ENCODE data around the gene TNFSF8. TPM values are rescaled to one million over a fixed set of nuclear protein-coding genes. Genes with fewer than 3 reads are reported as not detected.
A peak's percentile ranks its signal among the peaks of the same experiment; 100 is the strongest.

The TNFSF8 gene
- polyA plus RNA-seq, 4 donors, result 0.46 to 0.70 (median 0.52) TPM

DNA sequence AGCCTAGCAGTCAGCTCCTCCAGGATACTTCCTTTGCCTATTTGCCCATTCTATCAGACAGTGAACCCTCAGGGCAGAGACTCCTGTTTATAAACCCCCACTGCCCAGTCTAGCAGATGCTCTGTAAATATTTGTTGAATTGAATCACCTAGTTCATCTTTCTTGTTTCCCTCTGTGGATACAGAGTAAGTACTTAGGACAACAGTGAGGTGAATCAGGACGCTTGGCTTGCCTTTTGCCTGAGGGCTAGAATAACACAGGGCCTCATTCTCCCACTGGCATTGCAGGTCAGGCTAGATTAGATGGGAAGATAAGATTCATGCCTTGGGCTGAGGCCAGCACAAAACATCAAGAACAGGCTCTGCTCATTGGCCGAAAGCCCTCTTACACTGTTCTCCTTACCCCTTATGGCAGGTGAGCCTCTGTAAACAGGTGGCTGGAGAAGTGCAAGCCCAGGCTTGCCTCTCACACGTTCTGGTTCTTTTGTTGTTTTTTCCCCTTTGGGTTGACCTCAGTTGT lies 22.2 kb downstream of the TNFSF8 start:
- DNase-seq (ENCODE audit: low read depth in 4 of 4, low spot score in 3 of 4), result no peak

DNA sequence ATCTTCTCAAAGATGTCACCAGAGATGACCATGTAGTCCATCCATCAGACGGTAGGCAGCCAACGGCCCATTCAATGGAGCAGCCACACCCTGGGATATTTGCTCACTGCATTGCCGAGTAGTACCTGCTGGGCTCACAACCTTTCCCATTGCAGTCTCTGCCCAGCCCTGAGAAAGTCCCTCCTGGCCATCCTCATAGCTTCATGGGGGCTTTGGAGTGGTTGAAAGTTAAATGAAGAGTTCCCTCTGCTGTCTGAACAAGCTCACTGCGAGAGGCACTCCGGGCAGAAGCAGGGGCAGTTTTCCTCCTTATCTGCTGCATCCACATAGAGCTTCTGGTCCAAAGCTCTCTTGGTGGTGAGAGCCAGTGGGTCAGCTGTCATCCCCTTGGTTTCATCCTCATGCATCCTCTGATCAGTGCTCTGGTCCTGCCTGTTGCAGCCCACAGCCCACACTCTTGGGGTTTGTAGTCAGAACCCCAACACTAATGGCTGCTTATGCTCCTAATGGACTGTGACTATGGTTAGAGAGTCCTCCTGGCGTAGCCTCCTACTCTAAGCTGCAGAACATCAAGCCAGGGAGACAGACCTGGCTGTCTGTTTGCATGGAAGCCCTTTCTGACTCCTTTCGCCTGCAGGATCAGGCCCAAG lies 23.3 kb downstream of the TNFSF8 start:
- DNase-seq (ENCODE audit: low read depth in 4 of 4, low spot score in 3 of 4), result peak in 1 of 4 donors; percentile 20

DNA sequence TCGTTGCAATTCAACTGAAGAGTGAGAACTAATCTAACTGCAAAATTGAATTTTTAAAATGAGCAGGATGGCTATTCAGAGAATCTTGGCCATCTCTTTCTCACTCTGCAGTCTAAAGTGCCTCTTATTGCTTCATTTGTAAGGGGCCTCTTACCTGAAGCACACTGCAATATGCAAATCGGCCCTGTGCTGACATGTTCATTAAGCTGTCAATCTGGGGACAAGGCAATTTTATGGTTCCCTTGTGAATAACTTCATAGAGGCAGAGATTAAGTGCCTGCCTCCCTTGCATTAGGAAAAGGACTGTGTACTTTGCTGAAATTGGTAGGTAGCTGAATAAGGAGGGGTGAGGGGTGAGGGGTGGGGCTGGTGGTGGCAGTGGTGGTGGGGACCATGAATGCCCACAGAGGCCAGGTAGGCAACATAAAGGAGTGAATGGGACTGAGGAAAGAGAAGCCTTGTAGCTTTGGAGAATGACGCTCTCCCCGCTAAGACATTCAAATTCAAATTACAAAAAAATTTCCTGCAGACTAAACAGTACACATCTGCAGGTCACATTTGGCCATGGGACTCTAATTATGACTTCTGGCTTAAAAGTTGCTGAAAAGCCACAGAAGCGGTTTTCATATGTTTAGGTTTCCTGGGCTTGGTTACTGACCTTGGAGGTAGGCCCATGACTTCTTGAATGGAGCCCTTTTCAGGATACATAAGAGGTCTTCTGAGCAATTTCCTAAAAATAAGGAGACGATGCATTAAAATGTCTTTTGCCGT lies 25.0 kb downstream of the TNFSF8 start:
- no peak for DNase-seq (ENCODE audit: low read depth in 4 of 4, low spot score in 3 of 4)

DNA sequence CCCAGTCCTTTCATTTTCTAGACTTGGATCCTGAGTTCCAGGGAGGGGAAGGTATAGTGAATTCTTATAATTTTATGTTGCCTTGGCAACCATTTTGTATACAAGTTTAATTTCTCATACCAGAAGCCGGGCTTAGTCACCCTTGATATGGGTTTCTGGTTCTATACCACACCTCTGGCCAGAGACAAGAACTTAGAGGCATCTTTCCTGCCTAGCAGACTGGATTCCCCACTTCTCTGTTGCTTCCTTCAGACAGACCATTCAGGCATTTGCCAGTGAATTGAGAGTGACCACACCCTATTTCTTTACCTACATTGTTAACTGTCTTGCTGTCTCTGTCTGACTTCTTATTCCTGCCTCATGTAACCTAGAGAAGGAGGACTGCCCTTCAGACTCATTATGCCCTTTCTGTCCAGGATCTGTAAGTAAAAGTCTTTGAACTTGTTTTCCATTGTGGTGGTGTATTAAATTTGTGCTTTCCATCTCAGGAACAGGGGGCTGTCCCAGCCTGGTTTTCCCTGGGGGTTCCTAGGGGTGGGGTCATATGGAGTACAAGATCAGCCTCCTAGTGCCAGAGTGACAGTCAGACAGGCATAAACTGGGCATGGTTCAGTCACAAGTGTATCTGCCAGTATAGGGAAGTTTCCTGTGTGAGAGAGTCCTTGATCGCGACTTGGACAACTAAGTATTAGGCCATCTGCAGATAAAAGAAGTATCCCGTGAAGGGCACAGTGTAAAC lies 27.4 kb downstream of the TNFSF8 start:
- DNase-seq (ENCODE audit: low read depth in 4 of 4, low spot score in 3 of 4), result no peak

DNA sequence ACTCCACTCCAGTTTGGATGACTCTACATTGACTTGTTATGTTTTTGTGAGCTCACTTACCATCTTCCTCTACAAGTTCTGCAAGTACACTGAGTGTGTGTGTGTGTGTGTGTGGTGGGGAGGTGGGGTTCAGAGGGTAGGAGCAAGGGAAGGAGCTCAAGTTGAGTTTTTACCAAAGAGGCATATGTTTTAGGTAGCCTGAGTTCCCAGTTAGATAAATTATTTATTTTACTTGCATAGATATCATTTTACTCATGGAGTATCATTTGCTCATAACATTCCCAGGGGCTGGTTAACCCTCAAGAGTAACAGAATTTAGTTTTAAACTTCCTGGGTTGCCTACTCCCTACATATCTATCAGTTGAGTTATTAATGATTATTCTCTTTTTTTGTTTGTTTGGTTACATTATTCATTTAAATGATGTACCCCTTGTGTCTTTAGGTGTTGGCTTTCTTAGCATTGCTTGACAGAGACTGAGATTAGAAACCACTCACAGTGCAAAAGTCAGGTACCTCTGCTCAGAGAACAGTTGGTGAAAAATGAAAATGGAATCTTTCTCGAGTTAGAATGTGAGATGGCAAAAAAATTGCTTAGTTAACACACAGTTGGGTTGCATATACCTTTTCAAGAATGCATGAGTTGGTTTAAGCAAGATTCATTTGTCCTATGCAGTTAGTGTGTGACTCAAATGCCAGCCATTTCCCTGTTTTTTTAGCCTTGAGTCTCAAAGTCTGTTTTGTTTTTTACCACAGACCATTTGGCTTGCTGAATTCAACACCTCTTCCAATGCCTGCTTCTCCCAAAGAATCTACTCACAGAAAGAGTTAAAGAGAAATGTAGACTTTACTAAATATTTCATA lies 29.2 kb downstream of the TNFSF8 start:
- no peak for DNase-seq (ENCODE audit: low read depth in 4 of 4, low spot score in 3 of 4)

DNA sequence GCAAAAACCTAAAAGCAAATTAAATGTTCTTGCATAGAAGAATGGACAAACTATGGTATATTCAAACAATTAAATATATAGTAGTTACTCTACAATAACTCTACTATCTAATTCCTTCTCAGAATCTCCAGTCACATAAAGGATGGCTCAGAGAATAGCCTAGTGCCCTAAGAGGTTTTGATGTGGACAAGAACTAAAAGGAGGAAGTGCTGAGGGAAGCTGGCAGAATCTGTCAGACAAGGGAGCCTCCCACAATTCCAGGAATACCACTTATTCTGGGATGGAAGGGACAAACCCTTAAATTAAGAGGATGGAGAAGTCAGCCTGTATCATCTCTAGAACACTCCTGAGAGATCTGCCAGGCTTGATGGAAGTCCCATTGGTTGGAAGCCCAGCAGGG lies 30.4 kb downstream of the TNFSF8 start:
- DNase-seq (ENCODE audit: low read depth in 4 of 4, low spot score in 3 of 4), result no peak

DNA sequence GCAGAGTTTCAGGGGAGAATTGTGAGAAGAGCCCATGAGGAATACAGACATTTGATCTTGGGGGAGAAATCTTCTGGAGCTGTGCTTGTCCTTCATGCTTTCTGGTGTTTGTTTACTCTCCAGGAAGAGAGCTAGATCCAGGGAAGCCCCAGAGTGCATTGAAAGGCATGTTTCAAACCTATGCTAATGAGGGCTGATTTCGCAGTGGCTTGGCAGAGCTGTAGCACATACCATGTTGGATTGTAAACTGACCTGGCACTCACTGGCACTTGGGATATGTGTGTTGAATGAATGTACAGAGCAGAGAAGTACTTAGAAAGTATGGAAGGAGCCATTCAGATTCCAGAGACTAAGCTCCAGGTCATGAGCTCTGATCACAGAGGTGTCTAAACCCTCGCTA lies 30.9 kb downstream of the TNFSF8 start:
- no peak for DNase-seq (ENCODE audit: low read depth in 4 of 4, low spot score in 3 of 4)

DNA sequence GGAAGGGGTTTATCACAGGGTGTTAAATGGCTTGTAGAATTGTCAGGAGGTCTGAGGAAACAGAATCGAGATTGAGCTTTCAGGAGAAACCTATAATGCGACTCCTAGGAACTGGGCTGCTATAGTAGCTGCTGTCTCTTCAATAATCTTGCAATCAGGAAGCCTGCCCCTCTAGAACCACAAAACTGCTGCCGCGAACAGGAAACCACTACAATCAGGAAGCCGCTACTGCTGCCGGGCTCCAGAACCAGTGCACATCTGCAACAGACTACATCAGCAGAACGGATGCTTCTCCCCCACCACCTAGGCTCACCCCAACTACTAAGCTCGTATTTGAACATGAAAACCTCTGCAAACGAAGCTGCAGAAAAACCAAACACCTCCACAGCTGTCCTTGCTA lies 31.6 kb downstream of the TNFSF8 start:
- DNase-seq (ENCODE audit: low read depth in 4 of 4, low spot score in 3 of 4), result no peak

DNA sequence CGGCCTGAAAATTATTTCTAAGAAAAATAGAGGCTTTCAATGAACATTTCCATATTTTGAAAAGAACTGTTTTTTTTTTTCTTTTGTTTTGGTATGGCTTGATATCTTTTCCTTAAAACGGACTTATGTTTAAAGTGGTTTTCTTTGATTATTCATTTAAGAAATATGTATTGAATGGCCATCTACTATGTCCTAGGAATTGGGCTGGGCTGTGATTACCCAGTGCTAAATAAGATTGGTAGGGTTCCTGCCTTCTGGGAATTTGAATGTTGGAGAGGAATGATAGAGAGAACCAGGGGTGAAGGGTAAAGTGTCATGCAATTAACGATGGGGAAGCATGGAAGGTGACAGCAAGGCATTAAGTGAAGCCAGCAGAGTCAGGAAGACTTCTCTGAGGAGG lies 33.2 kb downstream of the TNFSF8 start:
- no peak for DNase-seq (ENCODE audit: low read depth in 4 of 4, low spot score in 3 of 4)

DNA sequence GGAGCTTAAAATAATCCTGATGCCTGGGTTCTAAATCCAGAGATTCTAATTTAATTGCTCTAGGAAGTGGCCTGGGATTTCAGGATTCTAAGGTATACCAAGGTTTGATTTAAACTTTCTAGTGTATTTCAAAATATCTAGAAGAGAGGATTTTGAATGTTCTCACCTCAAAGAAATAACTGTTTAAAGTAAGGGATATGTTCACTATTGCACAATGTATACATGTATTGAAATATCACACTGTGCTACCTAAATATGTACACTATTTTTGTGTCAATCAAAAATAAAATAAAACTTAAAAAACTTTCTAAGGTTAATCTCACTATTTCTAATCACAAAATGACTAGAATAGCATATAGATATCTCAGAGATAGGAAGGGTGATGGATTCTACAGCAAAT lies 34.0 kb downstream of the TNFSF8 start:
- no peak for DNase-seq (ENCODE audit: low read depth in 4 of 4, low spot score in 3 of 4)

DNA sequence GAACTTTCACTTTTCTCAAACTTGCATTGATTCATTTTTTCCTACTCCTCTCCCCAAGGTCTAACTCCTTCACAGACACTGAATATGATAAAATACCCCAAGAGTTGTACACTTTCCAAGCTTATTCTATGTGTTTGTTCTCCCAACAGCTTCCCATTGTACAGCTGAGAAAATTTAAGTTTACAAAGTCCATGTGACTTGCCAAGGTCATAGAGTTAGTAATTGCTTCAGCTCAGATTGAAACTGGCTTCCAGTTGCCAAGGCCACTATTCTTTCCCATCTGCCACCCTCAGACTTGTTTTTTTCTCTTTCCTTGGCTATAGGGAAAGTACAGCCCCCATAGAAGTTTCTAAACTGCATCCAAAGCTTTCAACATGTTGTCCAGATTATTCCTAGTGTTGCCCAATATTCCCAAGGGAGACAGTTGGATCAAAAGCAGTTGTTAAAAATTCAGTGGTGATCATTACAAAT lies 34.8 kb downstream of the TNFSF8 start:
- no peak for DNase-seq (ENCODE audit: low read depth in 4 of 4, low spot score in 3 of 4)

DNA sequence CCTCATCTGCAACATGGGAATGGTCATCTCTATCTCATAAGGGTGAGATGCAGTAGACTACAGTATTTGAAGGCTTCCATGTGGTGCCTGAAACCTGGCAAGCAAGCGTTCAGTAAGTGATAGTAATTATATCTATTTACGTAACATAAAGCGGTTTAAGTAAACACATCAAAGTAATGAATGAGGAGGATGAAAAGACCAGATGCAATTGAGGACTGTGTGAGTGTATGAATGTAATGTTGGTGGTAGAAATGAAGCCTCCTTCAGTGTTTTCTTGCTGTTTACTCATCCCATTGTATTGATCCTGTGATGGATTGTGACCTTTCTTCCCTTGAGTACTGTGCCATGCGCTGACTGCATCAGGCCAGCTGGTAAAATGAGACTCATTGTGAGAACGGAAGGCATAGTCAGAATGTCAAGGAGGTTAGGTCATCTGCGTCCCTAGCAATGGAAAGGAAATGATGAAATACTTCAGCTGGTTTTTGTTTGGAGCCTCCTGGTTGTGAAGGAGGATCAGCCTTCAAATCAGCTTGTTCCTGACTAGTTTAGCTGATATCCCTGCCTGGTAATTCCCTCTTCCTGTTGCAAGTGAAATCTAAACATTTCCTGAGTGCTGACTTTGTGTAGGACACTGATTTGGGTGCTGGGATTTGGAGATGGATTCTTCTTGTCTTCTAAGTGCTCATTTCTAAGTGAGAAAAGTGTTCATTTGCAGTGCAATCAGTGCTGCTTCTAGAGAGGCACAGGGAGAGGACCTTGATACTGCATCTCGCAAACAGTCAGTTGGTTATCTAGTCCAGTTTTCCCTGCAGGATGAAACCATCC lies 35.6 kb downstream of the TNFSF8 start:
- DNase-seq (ENCODE audit: low read depth in 4 of 4, low spot score in 3 of 4), result peak in 1 of 4 donors; percentile 22

DNA sequence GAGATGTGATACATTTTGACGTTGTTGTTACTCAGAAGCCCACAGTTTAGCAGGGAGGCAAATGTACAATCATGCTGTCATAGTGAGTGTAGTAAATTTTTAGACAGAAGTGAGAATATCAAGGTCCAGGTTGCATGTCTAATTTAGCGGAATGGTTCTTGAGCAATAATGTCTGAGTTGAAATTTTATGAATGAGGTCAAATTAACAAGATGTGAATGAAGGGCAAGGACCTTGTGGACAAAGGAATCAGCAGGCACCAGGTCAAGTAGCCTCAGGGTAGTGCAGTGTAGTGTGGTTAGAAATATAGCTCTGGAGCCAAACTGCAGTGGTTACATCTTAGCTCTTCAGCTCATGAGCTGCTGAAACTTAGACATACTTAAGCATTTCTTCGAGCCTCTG lies 36.2 kb downstream of the TNFSF8 start:
- DNase-seq (ENCODE audit: low read depth in 4 of 4, low spot score in 3 of 4), result no peak

DNA sequence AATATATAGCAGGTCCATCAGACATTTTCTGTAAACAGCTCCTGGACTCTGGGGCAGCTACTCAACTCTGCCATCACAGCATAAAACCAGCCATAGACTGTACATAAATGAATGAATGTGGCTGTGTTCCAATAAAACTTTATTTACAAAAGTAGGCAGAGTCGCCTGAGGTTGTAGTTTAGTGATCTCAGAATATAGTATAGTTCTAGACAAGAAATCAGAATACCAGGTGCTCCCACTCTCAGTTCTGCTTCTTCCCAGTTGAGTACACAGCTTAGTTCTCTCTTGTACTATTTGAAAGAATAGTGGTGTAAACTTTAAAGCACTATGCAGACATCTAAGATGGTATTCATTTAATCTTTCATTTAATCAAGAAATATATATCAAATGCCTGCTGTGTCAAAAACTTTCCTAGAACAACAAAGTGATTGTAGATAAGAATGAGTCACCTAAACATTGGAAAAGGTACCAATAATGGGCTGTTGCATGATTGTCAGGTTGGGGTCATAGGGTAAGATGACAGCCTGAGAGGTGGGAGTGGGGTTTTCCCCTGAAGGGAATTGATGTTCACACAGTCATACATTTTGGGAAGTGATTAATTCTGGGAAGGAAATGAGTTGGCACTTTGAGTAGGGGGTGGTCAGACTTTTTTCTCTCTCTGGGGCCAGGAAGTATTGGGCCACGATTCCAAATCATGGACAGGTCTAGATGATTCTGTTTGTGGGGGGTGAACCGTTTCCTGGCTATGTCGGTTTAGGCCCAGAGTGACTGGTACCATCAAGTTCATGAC lies 37.0 kb downstream of the TNFSF8 start:
- DNase-seq (ENCODE audit: low read depth in 4 of 4, low spot score in 3 of 4), result no peak

DNA sequence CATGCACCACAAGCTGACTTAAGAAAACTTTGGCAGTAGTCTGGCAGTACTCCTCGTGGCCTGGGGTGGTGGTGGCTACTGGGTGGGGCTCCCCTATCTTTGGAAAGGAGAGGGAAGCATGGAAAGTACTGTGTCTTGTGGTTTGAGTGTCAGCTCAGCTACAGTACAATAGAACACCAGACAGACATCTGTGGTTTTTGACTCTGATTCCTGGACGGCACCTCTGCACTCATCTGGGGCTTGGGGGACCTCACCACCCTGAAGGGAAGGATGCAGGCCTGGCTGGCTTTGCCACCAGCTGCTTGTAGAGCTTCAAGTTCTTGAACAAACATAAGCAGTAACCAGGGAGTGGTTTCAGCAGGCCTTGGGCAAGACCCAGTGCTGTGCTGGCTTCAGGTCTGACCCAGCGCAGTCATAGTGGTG lies 40.6 kb downstream of the TNFSF8 start:
- no peak for DNase-seq (ENCODE audit: low read depth in 4 of 4, low spot score in 3 of 4)

DNA sequence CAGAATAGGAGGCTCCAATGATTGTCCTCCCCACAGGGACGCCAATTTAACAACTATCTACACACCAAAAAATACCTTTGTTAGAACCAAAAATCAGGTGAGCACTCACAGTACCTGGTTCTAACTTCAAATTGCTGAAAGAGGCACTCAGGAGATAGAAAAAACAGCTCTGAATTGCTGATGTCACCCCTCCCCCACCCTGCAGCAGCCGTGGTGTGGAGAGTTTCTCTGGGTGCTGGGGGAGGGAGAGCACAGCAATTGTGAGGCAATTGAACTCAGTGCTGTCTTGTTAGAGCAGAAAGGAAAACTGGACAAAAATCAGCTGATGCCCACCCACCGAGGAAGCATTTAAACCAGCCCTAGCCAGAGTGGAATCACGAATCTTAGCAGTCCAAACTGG lies 41.8 kb downstream of the TNFSF8 start:
- no peak for DNase-seq (ENCODE audit: low read depth in 4 of 4, low spot score in 3 of 4)

DNA sequence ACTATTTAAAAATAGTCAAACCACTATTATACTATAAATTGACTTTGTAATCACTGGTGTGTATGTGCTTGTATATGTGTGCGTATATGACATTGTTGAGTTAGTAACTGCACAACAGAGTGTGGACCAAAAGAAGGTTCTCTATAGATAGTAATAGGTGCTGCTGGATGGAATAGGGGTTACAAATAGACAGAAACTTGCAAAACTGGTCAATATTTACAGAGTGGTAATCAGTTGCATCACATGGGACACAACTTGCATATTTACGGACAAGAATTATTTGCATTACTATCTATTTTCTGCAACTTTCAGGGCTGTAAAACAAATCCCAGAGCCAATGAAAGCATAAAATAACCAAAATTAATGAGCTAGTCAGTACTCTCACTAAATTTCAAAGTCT lies 42.4 kb downstream of the TNFSF8 start:
- no peak for DNase-seq (ENCODE audit: low read depth in 4 of 4, low spot score in 3 of 4)

DNA sequence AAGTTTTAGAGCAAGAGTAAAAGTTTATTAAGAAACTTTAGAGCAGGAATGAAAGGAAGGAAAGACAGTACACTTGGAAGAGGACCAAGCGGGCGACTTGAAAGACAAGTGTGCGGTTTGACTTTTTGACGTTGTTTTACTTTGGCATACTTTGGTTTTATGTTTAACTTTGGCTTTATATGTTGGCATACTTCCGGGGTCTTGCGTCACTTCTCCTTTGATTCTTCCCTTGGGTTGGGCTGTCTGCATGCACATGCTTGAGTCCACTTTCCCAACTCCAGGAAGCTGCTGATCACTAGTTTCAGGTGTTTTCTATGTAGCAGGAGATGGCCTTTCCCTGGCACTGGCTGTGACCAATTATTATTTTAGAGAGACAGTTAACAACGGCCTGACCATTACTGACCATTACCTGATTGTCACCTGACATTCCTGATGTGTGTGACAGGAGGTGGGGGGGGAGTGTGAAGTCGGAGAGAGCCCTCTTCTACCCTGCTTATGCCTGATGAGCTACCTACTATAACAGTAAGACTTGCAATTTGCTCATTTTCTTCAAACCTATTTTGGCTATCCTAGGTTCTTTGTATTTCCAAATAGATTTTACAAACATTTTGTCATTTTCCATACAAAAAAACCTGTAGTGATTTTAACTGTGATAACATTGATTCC lies 45.5 kb downstream of the TNFSF8 start:
- DNase-seq (ENCODE audit: low read depth in 4 of 4, low spot score in 3 of 4), result no peak
